Smooth muscle cell (in vitro differentiated cells): ENCODE results near the gene PDE1A. TPM values are rescaled to one million over a fixed set of nuclear protein-coding genes. Genes with fewer than 3 reads are reported as not detected.

Source experiments
- DNase-seq: peaks from one replicate; lab custom pipeline; 2025; ENCODE audit not compliant: unreplicated experiment; lab: John Stamatoyannopoulos, UW
- H2AFZ ChIP-seq: fragments of 200-600 bp; sonication (generic); 2 replicates; pipeline ENCODE4 v1.6.0; 2016; ENCODE audit warnings: antibody characterized with exemption, low read depth, mild to moderate bottlenecking
- H3F3A ChIP-seq: fragments of 200-600 bp; sonication (generic); 2 replicates; pipeline ENCODE4 v1.6.0; 2017; ENCODE audit warnings: antibody characterized with exemption, low read depth
- H3K27ac ChIP-seq: fragments of 200-600 bp; sonication (generic); 2 replicates; pipeline ENCODE4 v1.5.1; 2016; ENCODE audit warnings: low read depth, mild to moderate bottlenecking
- H3K27me3 ChIP-seq: fragments of 200-600 bp; sonication (generic); 2 replicates; pipeline ENCODE4 v1.6.1; 2016; ENCODE audit warnings: low read depth, mild to moderate bottlenecking
- H3K36me3 ChIP-seq: fragments of 200-600 bp; sonication (generic); 2 replicates; pipeline ENCODE4 v1.5.1; 2016; ENCODE audit warnings: low read depth
- H3K4me1 ChIP-seq: fragments of 200-600 bp; sonication (generic); 2 replicates; pipeline ENCODE4 v1.5.1; 2016; ENCODE audit warnings: low read depth
- H3K4me2 ChIP-seq: fragments of 200-600 bp; sonication (generic); 2 replicates; pipeline ENCODE4 v1.6.0; 2016; ENCODE audit warnings: mild to moderate bottlenecking
- H3K4me3 ChIP-seq: fragments of 200-600 bp; sonication (generic); 2 replicates; pipeline ENCODE4 v1.5.1; 2016; ENCODE audit warnings: mild to moderate bottlenecking
- H3K79me2 ChIP-seq: fragments of 200-600 bp; sonication (generic); 2 replicates; pipeline ENCODE4 v1.6.0; 2016; ENCODE audit warnings: low read depth, mild to moderate bottlenecking
- H3K9ac ChIP-seq: fragments of 200-600 bp; sonication (generic); 2 replicates; pipeline ENCODE4 v1.6.0; 2016; ENCODE audit warnings: low read depth
- H3K9me3 ChIP-seq: fragments of 200-600 bp; sonication (generic); replicated peaks from 2 replicates; pipeline ENCODE4 v1.5.1; 2016; ENCODE audit warnings: low read depth
- H4K20me1 ChIP-seq: fragments of 200-600 bp; sonication (generic); 2 replicates; pipeline ENCODE4 v1.6.0; 2016; ENCODE audit warnings: low read depth
- WGBS: methylation state at CpG from one replicate; pipeline ENCODE4 v1.1.7; 2016; ENCODE audit warnings: low lambda C conversion rate; 5-methylcytosine and 5-hydroxymethylcytosine counted together
- polyA plus RNA-seq: library from polyadenylated mRNA; unstranded; fragments of >200 nt; fragmentation: Nextera tagmentation; extraction: Ambion mirVana; gene quantifications from 2 replicates; pipeline ENCODE4 v1.2.1, GENCODE V29; 2016
- total RNA-seq: library from RNA; depleted of rRNA; stranded (reverse); fragments of >200 nt; gene quantifications from 2 replicates; pipeline ENCODE4 v1.2.3, GENCODE V29; 2014
- TF ChIP-seq, protein P1 (sequence below): fragments of 200-600 bp; sonication (generic); IDR thresholded peaks from 2 replicates; pipeline ENCODE4 v1.5.1; 2017; ENCODE audit warnings: borderline replicate concordance, mild to moderate bottlenecking, antibody characterized with exemption; ENCODE audit not compliant: insufficient read depth, poor library complexity, severe bottlenecking

Gene PDE1A
- total and polyA plus RNA-seq, 2 experiments from 2014 or later = 0.58 to 0.96 TPM

DNA sequence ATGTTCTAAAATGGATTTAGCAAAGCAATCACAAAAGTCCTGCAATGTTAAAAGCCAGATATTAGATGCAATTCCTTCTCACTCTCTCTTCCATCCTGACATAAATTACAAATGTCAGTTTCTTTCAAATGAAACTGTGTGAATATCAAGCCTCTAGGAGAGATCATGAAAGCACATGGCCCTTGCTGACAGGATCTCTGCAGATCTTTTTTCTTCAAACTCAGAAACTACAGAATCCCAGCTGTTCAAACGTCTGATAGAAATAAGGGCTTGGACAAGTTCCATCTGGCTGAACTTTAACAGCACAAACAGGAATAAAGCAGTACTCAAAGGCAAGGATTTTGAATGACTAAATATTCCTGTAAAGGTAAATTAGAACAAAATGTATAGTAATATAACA, 47.6 kb downstream of the PDE1A start:
- TF ChIP-seq, protein P1, sequence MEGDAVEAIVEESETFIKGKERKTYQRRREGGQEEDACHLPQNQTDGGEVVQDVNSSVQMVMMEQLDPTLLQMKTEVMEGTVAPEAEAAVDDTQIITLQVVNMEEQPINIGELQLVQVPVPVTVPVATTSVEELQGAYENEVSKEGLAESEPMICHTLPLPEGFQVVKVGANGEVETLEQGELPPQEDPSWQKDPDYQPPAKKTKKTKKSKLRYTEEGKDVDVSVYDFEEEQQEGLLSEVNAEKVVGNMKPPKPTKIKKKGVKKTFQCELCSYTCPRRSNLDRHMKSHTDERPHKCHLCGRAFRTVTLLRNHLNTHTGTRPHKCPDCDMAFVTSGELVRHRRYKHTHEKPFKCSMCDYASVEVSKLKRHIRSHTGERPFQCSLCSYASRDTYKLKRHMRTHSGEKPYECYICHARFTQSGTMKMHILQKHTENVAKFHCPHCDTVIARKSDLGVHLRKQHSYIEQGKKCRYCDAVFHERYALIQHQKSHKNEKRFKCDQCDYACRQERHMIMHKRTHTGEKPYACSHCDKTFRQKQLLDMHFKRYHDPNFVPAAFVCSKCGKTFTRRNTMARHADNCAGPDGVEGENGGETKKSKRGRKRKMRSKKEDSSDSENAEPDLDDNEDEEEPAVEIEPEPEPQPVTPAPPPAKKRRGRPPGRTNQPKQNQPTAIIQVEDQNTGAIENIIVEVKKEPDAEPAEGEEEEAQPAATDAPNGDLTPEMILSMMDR = no peak
- H3K4me3 ChIP-seq = no peak overlapping the region
- no peaks in the 10 kb centered on the region for H3K27me3 ChIP-seq
- no peak overlapping the region for H3K27ac ChIP-seq
- peak overlapping the region; percentile 36 for H2AFZ ChIP-seq
- no peaks in the 10 kb centered on the region for H4K20me1 ChIP-seq
- no peaks in the 10 kb centered on the region for H3K4me1 ChIP-seq
- no peaks in the 10 kb centered on the region for H3K79me2 ChIP-seq
- peak overlapping the region; percentile 16 for H3K4me2 ChIP-seq
- H3K9ac ChIP-seq = no peak overlapping the region
- H3F3A ChIP-seq = no peaks in the 10 kb centered on the region
- DNase-seq = no peak
- 7% methylated on average over 1 of the region's 1 CpG for WGBS
- no peaks in the 10 kb centered on the region for H3K9me3 ChIP-seq
- H3K36me3 ChIP-seq = no peaks in the 10 kb centered on the region

DNA sequence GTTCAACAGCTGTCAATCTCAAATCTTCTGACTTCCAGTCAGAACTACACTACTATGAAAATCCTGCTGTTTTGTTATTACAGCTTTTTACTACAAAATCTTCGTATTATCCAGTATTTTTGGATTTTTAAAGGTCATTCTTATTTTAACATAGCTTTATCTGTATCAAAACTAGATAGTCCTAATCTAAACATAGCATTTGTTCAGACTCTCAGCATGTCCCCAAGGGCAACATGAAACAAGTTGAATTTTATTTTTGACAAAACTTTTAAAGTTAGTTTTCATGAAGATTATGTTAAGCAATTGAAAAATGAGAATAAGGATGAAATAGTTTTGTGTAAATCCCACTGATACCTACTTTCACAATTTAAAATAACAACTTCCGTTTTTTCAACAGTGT, 48.1 kb downstream of the PDE1A start:
- no peaks in the 10 kb centered on the region for H3F3A ChIP-seq
- TF ChIP-seq, protein P1 = no peak
- H3K4me1 ChIP-seq = no peaks in the 10 kb centered on the region
- H3K79me2 ChIP-seq = no peaks in the 10 kb centered on the region
- no peak overlapping the region for H3K9ac ChIP-seq
- H3K36me3 ChIP-seq = no peaks in the 10 kb centered on the region
- H2AFZ ChIP-seq = no peak overlapping the region
- WGBS = 77% methylated on average over 2 of the region's 2 CpGs
- H3K9me3 ChIP-seq = no peaks in the 10 kb centered on the region
- DNase-seq = no peak
- no peak overlapping the region for H3K4me2 ChIP-seq
- no peaks in the 10 kb centered on the region for H3K27me3 ChIP-seq
- H3K4me3 ChIP-seq = no peak overlapping the region
- no peaks in the 10 kb centered on the region for H4K20me1 ChIP-seq
- no peak overlapping the region for H3K27ac ChIP-seq

DNA sequence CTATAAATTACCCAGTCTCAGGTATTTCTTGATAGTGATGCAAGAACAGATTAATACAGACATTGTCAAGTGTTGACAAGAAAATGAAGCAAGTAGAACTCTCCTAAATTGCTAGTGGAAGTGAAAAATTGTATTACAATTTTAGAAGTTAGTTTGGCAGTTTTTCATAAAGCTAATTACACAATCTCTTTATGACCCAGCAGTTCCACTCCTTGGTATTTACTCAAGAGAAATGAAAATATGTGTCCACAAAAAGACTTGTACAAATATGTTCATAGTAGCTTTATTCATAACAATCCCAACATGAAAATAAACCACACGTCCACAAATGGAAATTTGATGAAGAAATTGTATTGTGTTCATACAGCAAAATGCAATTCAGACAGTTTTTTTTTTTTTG, 49.4 kb downstream of the PDE1A start:
- TF ChIP-seq, protein P1 = no peak

DNA sequence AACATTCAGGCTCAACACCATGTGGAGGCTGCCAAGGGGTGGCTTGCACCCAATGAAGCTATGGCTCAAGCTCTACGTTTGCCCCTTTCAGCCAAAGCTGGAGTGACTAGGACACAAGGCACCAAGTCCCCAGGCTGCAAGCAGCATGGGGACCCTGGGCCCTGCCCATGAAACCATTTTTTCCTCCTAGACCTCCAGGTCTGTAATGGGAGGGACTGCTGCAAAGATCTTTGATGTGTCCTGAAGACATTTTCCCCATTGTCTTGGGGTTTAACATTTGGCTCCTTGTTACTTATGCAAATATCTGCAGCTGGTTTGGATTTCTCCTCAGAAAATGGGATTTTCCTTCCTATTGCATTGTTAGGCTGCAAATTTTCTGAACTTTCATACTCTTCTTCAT, 51.0 kb downstream of the PDE1A start:
- H3K4me1 ChIP-seq = peaks cover 6% of the 10 kb centered on the region
- WGBS = 89% methylated on average over 1 of the region's 1 CpG
- H3K79me2 ChIP-seq = no peaks in the 10 kb centered on the region
- no peaks in the 10 kb centered on the region for H3K36me3 ChIP-seq
- no peak overlapping the region for H3K4me2 ChIP-seq
- H3F3A ChIP-seq = peaks cover 7% of the 10 kb centered on the region
- no peaks in the 10 kb centered on the region for H4K20me1 ChIP-seq
- TF ChIP-seq, protein P1 = no peak
- H3K27ac ChIP-seq = no peak overlapping the region
- no peak for DNase-seq
- no peaks in the 10 kb centered on the region for H3K27me3 ChIP-seq
- H3K9me3 ChIP-seq = no peaks in the 10 kb centered on the region
- H2AFZ ChIP-seq = no peak overlapping the region
- no peak overlapping the region for H3K9ac ChIP-seq
- H3K4me3 ChIP-seq = no peak overlapping the region

More for the DNA sequence above, 49.4 kb downstream of the PDE1A start:
- Histone ChIP-seq H3K79me2 (no peaks in the 10 kb centered on the region), H2AFZ (no peak overlapping the region), H3K4me3 (no peak overlapping the region), H3K36me3 (no peaks in the 10 kb centered on the region), H3K4me2 (no peak overlapping the region), H3K4me1 (peaks cover 1% of the 10 kb centered on the region), H4K20me1 (no peaks in the 10 kb centered on the region), H3K27ac (no peak overlapping the region), H3K27me3 (no peaks in the 10 kb centered on the region), H3K9me3 (no peaks in the 10 kb centered on the region), H3F3A (peaks cover 6% of the 10 kb centered on the region), H3K9ac (no peak overlapping the region)
- WGBS = 97% methylated on average over 1 of the region's 1 CpG
- DNase-seq = no peak
